GM19023 (cell line): ENCODE measurements around the gene DCC.

Experiments
- ATAC-seq: cut with Tn5 transposase; IDR thresholded peaks from one replicate; pipeline ENCODE4 v1.9.1; 2021; ENCODE audit warnings: mild to moderate bottlenecking, moderate library complexity; ENCODE audit not compliant: unreplicated experiment

DCC gene

GRCh38 chr18:52999633-53000032 is 659.6 kb downstream of the DCC start:
- no peak for ATAC-seq

GRCh38 chr18:53004798-53005197 is 664.8 kb downstream of the DCC start:
- no peak for ATAC-seq

GRCh38 chr18:53018791-53019190 is 678.8 kb downstream of the DCC start:
- no peak for ATAC-seq

- no peak for ATAC-seq
Observed at GRCh38 chr18:53025247-53025646, 685.2 kb downstream of the DCC start.

DNA sequence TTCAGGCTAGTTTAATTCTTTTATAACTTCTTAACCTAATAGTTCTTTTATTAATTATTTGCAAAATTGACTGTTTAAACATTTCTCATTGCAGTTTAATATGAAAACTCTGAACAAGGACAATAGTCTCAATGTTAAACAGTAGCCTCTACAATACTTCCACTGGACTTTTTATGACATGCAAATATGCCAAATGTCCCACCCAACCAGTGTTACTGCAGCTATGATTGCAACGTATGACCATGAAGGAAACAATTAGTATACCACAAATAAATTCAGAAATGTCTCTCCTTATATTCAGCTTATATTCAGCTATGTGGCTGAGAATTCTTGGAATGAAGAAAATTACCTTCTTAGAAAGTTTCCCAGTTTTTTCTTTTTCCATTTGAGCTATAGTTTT is 688.6 kb downstream of the DCC start:
- ATAC-seq = no peak

- ATAC-seq = no peak
Observed at GRCh38 chr18:53033128-53033527, 693.1 kb downstream of the DCC start.

DNA sequence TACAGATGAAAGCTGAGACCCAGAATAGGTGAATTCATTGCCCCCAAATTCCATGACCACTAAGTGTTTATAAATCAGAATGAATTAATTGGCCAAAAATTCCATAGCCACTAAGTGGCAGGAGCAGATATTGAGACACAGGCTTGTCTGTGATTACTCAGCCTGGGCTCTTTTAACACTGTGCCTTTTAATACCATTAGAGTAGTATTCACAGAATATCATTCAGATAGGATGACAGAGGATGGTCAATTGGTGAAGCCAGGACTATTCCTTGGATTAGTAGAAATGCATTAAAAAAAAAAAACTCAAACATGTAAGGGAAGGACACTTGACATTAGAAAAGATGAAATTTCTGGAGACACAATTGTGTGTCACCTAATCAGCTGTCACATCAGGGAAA is 698.6 kb downstream of the DCC start:
- ATAC-seq = no peak

- no peak for ATAC-seq
Observed at GRCh38 chr18:53040286-53040685, 700.3 kb downstream of the DCC start.

DNA sequence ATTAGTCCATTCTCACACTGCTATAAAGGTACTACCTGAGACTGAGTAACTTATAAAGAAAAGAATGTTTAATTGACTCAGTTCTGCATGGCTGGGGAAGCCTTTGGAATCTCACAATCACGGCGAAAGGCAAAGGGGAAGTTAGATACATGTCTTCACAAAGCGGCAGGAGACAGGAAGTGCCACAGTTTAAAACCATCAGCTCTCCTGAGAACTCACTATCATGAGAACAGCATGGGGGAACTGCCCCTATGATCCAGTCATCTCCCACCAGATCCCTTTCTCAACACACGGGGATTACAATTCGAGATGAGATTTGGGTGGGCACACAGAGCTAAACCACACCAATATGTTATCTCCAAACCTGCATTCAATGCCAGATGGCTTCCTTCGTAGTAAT is 716.1 kb downstream of the DCC start:
- no peak for ATAC-seq

DNA sequence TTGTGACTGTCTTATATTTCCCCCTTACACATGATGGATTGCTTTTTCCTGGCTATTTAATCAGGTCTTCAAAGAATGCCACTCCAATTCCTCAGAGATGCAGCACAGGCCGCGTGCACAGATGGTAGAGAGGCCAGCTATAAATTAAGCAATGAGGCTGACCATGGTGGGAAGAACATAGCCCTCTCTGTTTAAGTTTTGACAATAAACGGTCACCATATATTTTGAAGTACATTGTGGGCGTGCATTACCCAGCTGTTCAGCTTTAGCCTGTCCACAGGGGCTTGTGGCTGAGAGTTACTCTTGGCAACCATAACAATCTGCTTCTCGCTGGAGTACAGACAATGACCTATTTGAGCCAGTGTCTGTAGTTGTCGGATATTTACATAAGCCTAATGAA is 730.8 kb downstream of the DCC start:
- ATAC-seq = no peak

GRCh38 chr18:53080687-53081086 is 740.7 kb downstream of the DCC start:
- no peak for ATAC-seq

- no peak for ATAC-seq
Observed at GRCh38 chr18:53093636-53094035, 753.6 kb downstream of the DCC start.

GRCh38 chr18:53101536-53102105 is 761.6 kb downstream of the DCC start:
- no peak for ATAC-seq

- no peak for ATAC-seq
Observed at GRCh38 chr18:53114441-53114840, 774.4 kb downstream of the DCC start.

DNA sequence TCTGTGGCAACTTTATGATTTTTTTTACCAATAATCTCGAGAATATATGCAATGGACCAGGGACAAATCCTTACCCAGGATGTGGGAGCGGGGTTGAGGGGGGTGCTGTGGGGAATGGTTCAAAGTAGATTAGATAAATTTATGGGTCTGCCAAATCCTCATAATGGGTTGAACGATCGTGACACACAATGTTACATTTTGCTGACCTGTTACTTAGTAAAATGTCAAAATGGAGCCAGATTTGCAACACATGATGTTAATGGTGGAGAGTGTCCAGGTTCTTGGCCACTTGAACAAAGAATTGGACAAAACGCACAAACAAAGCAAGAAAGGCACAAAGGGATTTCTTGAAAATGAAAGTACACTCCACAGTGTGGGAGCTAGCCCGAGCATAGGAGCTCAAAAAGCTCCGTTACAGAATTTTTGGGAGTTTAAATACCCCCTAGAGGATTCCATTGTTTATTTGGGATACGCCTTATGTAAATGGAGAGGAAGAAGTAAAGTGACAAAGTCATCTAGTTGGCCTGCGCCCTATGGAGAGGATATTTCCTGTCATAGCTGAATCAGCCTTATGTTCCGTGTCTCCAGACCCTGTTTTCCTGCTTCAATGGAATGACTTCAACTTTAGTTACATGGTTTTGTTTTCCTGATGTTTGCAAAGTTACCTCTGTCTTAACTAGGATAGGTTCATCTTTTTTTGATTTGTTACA is 776.0 kb downstream of the DCC start:
- no peak for ATAC-seq

- no peak for ATAC-seq
Observed at GRCh38 chr18:53117851-53118250, 777.9 kb downstream of the DCC start.

DNA sequence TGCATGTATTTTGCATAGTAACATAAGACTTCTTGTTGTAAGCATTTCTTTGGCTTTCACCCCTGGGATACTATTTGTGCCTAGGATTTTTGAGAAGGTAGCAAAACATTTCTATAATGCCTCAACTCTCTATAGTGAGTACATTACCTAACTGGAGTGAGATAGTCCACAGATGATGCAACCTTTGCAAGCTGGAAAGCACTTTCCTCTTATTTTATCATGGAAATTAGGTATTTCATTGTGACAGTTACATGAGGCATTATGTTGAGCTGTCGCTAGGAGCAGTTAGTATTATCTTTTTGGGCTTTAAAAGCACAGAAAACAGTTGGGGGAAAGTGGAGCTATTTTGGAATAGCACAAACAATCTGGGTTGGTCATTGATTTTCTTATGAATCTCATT is 786.2 kb downstream of the DCC start:
- no peak for ATAC-seq

DNA sequence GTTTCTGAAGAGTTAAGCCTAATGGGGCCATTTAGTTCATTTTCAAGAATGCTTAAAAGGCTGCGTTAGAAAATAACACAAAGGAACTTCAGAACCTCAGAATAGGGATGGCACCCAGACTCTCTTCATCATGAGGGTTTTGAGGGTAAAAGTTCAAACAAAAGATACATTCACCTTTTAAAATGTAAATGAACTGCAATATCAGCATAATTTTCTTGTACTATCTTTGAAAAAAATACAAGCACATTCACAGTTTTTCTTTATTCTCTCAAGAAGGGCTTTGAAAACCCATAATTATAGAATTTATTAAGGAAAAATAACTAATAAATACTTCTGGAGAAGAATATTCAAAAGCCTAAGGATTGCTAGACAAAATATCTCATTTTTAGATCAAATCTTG is 791.0 kb downstream of the DCC start:
- ATAC-seq = no peak

DNA sequence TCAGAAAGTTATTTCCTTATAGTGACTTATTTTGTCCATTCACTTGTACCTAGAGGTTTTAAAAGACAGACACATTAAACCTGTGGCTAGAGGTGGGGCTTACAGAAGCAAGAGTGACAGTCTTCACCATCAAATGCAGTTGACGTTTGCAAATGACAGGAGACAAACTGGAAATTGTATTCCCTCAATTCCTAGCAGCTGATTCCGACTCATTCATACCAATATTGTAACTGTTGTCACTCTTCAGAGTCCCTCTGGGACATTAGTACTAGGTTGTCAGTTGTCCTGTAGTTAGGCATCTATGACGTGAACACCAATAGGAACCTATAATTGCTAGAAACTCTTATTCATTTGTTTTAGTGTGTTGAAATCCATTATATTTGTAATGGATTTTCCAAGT is 794.7 kb downstream of the DCC start:
- no peak for ATAC-seq

DNA sequence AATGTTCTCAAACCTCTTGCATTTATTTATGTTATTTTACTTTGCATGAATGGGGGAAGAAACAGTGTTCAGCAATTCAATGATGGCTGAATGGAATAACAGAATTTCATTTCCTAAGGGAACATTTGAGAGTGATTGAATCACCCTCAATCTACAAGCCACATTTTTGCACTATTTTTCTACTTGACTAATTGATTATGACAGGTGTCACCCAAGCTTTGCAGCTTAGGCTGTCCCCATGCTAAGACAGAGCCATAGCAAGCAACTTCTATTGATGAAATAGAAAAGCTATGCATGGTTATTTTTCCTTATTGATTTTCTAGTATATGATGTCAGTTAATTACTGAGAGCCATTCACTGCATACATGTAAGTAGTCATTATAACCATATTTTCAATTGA is 795.7 kb downstream of the DCC start:
- ATAC-seq = no peak

DNA sequence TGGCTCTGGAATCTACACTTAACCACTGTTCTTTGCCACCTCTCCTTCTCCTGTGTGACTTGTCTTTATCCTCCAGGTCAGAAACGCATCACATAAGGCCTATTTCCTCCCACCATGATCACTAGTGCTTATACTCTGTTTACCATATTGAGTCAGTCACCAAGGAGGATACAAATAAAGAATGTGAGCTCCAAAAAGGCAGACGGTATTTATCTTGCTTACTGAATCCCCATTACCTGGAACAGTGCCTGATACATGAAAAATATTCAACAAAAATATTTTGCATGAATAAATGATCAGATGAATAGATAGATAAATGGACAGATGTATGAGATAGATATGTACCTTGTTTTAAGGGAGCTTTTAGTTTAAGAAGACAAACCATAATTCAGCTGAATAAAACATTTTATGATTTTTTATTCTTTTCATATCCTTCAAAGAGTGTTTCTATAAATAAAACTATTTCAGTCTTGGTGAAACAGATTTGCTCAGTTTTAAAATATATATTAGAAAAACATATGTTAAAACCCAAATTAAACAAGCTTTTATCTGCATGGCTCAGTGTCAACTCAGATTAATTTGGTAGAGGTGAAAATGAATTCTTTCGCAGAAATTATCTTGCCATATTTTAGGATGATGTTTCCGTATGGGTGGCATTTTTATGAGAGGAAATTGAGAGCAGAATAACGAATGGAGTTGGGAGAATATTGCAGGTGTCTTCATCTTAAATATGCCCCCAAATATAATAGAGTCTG is 799.9 kb downstream of the DCC start:
- no peak for ATAC-seq

DNA sequence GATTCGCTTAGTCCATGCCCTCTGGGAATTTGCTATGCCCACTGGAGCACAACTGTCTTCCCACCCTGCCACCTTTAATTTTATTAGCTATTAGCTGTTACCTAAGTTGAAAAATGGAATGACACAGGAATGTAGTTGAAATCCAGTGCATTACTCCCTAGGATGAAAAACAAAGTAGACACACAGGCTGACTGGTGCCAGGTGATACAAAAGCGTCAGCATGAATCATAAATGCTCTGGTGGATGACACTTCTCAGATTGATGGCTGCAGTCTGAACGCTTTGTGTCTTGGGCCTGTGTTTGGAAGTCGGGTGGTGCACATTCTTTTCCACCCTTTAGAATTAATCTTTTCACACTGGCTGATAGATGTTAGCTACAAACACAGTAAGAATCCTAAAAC is 802.0 kb downstream of the DCC start:
- no peak for ATAC-seq
